HG03175 (cell line): ENCODE results near the gene EOLA2.
"Not testable (repeated sequence)": the region's sequence is repeated elsewhere in the genome, so short reads cannot be mapped to it uniquely, and the experiment has no call there.

Experiments used
- ATAC-seq: cut with Tn5 transposase; IDR thresholded peaks from one replicate; pipeline ENCODE4 v1.9.1; 2021; ENCODE audit warnings: mild to moderate bottlenecking, moderate library complexity; ENCODE audit not compliant: unreplicated experiment

The EOLA2 gene

GRCh38 chrX:149933547-149933946 lies 4.7 kb downstream of the EOLA2 start:
- ATAC-seq, result not testable (repeated sequence)

GRCh38 chrX:149932970-149933369 lies 5.3 kb downstream of the EOLA2 start:
- not testable (repeated sequence) for ATAC-seq

GRCh38 chrX:149932150-149932549 lies 6.1 kb downstream of the EOLA2 start:
- not testable (repeated sequence) for ATAC-seq

- not testable (repeated sequence) for ATAC-seq
These were observed 6.9 kb downstream of the EOLA2 start for GRCh38 chrX:149931355-149931754.

GRCh38 chrX:149929400-149929799 lies 8.9 kb downstream of the EOLA2 start, which contains the start of gene HSFX4:
Gene HSFX4, plus strand, starts transcription at chrX:149929573. Its CDS starts 72 bp downstream, at chrX:149929645.
- not testable (repeated sequence) for ATAC-seq

- ATAC-seq, result not testable (repeated sequence)
These were observed 9.7 kb downstream of the EOLA2 start for GRCh38 chrX:149928635-149929034.

- ATAC-seq, result not testable (repeated sequence)
These were observed 10.4 kb downstream of the EOLA2 start for GRCh38 chrX:149927964-149928258.

GRCh38 chrX:149927245-149927963 lies 10.9 kb downstream of the EOLA2 start:
- not testable (repeated sequence) for ATAC-seq

GRCh38 chrX:149924434-149924833 lies 13.9 kb downstream of the EOLA2 start:
- ATAC-seq, result not testable (repeated sequence)

- ATAC-seq, result not testable (repeated sequence)
These were observed 14.5 kb downstream of the EOLA2 start for GRCh38 chrX:149923836-149924235.

GRCh38 chrX:149916745-149917392 lies 21.4 kb downstream of the EOLA2 start:
- ATAC-seq, result peak; percentile 74

GRCh38 chrX:149910178-149910695 lies 28.1 kb downstream of the EOLA2 start:
- no peak for ATAC-seq

- ATAC-seq, result no peak
These were observed 28.7 kb downstream of the EOLA2 start for GRCh38 chrX:149909324-149910177.

GRCh38 chrX:149908727-149909126 lies 29.6 kb downstream of the EOLA2 start:
- ATAC-seq, result no peak

GRCh38 chrX:149908308-149908707 lies 30.0 kb downstream of the EOLA2 start:
- ATAC-seq, result no peak

- peak; percentile 81 for ATAC-seq
These were observed 34.2 kb downstream of the EOLA2 start for GRCh38 chrX:149903889-149904748.

GRCh38 chrX:149898554-149898953 lies 39.7 kb downstream of the EOLA2 start:
- ATAC-seq, result no peak

- not testable (repeated sequence) for ATAC-seq
These were observed 47.5 kb downstream of the EOLA2 start for GRCh38 chrX:149890828-149891227.
